EH (cell line): Measurements from ENCODE around the gene EMC7.
A peak's percentile ranks its signal among the peaks of the same experiment; 100 is the strongest.
"Not testable (repeated sequence)": the region's sequence is repeated elsewhere in the genome, so short reads cannot be mapped to it uniquely, and the experiment has no call there.

Experiments
- DNase-seq: peaks from one replicate; pipeline ENCODE4 v3.0.0-alpha.2; 2015; ENCODE audit warnings: low read depth

EMC7 gene

DNA sequence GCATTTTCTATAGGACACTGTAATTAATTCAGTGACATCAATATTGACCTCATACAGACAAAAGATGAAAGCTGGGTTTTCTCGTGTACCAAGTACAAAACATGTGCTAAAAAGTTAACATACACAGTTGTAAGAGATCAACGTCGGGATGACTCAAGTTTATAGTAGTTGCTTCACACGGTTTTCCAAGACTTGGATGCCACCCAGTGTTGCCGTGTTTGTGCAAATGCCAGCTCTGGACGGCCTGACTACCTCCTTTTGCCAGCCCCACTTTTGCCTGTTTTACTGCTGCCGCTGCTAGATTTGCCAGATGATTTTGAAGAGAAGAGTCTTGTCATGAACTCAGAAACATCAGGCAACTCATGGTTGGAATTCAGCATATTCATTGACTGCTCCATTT lies 17.6 kb downstream of the EMC7 start:
- peak; percentile 81 for DNase-seq

DNA sequence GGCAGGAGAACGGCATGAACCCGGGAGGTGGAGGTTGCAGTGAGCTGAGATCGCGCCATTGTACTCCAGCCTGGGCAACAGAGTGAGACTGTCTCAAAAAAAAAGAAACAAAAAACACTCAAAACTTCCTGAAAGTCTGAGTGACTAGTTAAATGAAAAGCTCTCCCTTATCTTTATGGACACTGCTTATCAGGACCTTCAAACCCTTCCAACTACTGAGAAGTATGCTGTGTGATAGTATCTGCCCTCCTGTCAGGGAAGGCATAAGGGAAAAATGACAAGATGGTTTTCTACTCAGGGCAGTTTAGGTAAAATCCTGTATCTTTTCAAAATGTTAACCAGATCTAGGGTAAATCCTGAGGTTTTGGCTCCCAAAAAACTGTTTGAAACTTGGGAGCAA lies 21.8 kb downstream of the EMC7 start:
- no peak for DNase-seq

DNA sequence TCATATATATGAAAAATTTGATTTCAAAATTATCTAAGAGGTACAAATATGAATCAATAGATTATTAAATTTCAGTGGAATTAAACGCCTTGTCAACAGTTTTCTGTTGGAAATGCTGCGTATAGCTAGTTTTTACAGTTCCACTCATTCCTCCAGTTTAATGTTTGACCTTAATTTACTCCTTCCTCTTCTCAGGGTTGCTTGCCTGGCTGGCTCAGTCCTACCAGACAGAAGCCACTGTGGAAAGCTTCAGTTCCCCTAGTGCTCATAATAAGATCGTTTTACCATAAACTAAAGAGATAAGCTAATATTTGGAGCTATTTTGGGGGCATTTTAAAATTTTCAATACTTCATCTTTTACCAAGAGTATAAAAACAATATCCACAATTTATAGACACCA lies 22.8 kb downstream of the EMC7 start:
- no peak for DNase-seq

DNA sequence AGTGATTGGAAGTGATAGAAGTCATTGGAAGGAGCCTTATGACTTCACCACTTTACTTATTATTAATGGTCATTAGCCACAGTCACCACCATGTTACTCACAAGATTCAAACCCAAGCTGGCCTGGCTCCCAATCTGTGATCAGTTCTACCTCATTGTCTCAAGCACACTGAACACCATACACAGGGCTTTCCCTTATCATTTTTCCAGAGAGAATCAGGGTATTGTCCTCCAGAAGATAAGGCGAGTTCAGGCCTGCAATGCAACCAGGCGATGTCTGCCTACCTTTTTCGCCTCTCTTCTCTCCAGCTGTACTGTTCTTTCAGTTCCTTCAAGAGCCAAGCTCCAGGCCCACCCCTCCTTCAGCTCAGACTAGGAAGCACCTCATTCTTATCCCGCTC lies 24.9 kb downstream of the EMC7 start:
- no peak for DNase-seq

DNA sequence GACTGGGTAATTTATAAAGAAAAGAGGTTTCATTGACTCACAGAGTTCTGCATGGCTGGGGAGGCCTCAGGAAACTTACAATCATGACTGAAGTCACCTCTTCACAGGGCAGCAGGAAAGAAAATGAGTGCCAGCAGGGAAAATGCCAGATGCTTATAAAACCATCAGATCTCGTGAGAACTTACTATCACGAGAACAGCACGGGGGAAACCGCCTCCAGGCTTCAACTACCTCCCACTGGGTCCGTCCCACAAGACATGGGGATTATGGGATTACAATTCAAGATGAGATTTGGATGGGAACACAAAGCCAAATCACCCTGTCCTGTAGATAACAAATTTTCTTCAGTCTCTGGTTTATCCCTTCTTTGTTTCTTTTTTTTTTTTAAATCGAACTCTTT lies 31.7 kb downstream of the EMC7 start:
- DNase-seq = no peak

DNA sequence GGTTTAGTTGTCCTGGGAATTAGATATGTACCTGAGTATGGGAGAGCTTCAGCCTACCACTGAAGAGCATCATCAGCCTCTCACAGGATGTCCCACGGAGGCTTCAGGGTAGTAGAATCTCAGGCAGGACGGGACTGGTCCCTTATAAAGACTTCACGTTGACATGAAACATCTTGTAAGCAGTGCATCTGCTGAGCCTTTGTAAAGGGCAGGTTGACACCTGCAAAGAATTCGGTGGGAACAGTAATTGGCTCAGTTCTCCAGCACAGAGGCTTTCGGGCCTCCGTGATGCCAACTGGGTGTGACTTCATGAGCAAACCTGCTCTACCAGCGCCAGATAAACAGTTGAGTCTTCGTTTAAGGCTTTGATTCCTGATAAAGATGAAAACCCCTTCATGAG lies 35.7 kb downstream of the EMC7 start:
- DNase-seq = no peak

DNA sequence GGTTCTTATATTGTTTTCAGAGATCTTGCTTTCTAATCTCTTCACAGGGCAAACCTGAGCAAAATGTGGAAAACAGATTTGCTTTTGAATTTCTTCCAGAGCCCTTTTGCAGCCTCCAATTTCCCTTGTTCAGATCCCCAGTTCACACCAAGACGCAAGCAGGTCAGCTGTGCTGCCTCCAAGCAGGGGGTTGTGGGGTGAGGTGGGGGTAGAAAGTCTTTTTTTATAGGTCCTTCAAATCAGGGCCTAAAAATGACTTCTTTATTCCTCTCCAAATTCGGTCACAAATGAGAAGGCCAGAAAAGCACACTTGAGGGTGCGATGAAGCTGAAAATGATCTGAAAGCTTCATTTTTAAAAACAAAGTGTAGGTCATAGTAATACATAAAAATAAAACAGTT lies 36.4 kb downstream of the EMC7 start:
- no peak for DNase-seq

DNA sequence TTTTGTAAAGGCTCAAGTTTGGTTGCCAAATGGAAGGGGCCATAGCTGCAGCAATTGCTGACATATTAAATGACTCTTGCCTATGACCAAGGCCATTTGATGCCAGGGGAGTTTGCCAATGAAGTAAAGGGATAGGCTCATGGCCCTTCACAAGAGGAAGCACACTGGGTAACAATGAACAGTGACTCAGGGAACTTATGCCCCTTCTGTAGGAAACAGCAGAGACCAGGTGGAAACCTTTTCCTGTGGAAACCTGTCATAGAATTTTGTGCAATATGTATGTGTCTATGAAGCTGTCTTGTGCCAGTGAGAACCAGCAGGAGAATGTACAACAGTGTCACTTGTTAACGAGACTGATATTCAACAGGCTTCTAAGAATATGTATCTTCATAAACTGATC lies 37.2 kb downstream of the EMC7 start:
- DNase-seq = no peak

DNA sequence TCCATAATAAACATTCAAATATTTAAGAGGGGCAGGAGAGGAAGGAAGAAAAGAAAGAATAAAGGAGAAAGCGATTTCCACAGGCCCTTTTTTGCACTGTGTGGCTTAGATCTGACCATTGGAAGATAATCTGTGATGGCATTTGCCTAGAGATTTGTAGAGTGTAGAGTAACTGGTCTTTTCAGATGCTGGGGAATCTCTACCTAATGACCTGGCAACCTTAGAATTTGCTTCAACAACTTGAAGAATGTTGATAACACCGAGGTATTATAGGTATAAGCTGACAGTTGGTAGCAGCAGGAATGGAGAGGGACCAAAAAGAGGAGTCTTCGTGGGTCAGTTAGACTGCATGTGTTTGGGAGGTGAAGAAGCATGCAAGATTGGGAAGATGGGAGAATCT lies 41.7 kb downstream of the EMC7 start:
- DNase-seq = no peak

DNA sequence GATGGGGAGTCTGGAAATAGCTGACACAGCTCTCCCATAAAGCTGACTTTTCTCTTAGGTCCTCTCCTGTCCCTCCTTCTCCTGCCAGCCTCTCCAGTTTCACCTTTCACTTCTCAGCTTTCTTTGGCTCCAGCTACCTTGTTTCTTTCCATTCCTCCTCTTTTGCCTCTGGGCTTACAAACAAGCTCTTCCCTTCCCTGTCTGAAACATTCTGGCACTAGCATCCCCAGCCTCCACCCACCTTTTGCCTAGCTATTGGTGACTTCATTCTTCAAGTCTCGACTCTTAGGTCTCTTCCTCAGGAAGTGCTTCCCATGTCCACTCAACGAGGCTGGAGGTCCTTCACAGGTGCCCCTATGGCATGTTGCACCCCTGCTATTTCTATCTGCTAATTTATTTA lies 42.2 kb downstream of the EMC7 start:
- no peak for DNase-seq

DNA sequence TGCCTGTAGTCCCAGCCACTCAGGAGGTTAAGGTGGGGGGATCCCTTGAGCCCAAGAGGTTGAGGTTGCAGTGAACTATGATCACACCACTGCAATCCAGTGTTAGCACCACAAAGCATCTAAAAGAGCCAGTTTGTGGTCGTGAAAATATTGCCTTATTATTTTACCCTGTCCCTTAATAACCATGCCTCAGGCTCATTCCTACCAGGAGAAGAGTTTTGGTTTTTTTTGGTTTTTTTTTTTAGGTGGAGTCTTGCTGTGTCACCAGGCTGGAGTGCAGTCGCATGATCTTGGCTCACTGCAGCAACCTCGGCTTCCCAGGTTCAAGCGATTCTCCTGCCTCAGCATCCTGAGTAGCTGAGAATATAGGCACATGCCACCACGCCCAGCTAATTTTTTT lies 44.8 kb downstream of the EMC7 start:
- DNase-seq = peak; percentile 82

DNA sequence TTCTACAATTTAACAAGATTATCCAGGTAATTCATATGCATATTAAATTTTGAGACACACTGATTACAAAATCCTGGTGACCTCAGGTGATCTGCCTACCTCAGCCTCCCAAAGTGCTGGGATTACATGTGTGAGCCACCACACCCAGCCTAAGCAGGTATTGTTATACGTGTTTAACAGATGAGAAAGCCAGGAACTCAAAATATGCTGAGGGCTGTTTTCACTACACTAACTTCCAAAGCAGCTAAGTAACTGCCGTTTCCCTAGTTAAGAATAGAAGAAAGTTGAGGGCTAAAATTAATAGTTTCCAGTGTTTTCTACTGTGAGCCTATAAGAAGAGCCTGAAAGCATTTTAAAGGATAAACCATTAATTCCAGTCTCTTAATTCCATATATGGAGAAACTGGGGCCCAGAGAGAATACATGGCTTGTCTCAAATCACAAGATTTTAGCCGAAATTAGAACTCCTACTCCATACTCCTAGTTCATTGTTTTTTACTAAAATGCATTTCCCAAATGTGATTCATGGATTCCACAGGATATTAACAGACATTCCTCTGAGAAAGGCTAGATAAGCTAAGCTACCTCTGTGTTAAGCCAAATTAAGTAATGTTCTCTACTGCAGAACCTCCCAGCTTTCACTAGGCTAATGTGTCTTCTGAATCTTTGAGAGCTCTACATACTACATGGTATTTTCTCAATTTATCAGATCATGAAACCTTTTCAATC lies 45.6 kb downstream of the EMC7 start:
- DNase-seq = peak; percentile 94

DNA sequence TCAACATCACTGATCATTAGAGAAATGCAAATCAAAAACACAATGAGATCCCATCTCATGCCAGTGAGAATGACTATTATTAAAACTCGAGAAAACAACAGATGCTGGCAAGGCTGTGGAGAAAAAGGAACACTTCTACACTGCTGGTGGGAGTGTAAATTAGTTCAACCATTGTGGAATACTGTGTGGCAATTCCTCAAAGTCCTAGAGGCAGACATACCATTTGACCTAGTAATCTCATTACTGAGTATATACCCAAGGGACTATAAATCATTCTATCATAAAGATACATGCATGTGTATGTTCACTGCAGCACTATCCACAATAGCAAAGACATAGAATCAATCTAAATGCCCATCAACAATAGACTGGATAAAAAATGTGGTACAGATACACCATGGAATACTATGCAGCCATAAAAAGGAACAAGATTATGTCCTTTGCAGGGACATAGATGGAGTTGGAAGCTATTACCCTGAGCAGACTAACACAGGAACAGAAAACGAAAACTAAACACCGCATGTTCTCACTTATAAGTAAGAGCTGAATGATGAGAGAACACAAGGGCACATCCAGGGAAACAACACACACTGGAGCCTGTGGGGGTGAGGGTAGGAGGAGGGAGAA lies 47.5 kb downstream of the EMC7 start:
- no peak for DNase-seq

DNA sequence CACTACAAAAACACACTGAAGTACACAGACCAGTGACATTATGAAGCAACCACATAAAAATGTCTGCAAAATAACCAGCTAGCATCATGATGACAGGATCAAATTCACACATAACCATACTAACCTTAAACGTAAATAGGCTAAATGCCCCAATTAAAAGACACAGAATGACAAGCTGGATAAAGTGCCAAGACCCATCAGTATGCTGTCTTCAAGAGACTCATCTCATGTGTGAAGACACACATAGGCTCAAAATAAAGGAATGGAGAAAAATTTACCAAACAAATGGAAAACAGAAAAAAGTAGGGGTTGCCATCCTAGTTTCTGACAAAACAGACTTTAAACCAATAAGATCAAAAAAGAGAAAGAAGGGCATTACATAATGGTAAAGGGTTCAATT lies 51.3 kb downstream of the EMC7 start:
- DNase-seq = not testable (repeated sequence)

DNA sequence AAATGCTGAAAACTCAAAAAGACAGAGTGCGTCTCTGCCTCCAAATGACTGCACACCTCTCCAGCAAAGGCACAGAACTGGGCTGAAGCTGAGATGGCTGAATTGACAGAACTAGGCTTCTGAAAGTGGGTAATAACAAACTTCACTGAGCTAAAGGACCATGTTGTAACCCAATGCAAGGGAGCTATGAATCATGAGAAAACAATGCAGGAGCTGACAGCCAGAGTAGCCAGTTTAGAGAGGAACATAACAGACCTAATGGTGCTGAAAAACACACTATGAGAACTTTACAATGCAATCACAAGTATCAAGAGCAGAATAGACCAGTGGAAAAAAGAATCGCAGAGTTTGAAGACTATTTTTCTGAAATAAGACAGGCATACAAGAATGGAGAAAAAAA lies 52.5 kb downstream of the EMC7 start:
- peak; percentile 85 for DNase-seq

DNA sequence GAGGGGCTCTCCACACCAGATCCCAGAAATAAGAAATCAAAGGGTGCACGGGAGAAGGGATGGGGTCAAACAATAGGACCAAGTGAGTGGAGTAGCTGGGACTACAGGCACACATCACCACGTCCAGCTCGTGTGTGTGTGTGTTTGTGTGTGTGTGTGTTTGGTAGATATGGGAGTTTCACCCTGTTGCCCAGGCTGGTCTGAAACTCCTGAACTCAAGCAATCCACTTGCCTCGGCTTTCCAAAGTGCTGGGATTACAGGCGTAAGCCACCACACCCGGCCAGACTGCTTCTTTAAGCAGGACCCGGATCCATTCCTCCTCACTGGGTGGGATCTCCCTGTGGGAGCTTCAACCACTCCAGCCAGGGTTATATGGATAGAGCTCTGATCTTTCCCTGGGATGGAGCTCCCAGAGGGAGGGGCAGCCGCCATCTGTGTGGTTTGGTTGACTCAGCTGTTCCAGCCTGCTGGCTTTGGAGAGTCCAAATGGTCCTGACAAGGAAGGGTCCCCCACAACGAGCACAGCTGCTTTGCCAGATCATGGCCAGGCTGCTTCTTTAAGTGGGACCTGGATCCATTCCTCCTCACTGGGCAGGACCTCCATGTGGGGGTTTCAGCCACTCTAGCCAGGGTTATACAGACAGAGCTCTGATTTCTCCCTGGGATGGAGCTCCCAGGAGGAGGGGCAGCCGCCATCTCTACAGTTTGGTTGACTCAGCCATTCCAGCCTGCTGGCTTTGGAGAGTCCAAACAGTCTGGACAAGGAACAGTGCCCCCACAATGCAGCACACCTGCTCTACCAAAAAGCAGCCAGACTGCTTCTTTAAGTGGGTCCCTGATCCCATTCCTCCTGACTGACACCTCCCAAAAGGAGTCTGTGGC lies 53.5 kb downstream of the EMC7 start:
- DNase-seq = peak; percentile 30

DNA sequence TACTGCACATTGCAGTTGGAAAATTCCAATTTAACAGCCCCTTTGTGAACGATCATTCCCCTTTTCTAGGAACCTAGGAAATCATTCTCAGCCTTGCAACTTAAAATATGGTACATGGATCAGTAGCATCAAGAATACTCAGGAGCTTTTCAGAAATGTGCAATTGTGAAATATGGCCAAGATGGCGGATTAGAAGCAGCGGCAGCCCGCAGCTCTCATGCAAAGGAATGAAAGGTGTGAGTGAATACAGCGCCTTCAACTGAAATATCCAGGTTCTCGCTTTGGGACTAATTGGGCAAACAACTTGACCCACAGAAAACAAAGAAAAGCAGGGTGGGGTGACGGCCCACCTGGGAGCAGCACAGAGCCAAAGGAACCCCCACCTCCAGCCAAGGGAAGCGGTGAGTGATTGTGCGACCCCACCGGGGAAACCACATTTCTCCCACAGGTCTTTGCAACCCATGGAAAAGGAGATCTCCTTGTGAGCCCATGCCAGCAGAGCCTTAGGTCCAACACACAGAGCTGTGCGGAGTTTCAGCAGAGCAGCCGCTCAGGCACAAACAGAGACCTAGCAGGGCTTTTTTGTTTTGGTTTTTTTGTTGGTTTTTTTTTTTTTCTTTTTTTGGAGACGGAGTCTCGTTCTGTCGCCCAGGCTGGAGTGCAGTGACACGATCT lies 55.1 kb downstream of the EMC7 start:
- DNase-seq = no peak

DNA sequence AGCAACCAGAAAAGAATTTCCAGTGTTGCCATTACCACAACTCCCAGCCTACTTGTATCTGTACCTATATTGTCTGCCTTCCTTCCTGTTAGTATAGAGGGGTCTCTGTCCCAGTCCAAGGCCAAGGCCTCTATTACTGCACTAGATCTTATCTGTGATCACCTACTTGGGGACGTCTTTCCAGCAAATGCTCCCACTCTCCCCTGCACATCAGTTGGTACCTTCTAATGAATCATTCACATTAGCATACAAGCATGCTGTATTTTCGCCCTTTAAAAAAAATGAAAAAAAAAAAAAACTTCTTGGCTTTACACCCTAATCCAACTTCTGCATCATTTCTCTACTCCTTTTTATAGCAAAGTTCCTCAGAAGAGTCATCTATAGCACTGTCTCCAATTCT lies 57.8 kb downstream of the EMC7 start:
- no peak for DNase-seq

DNA sequence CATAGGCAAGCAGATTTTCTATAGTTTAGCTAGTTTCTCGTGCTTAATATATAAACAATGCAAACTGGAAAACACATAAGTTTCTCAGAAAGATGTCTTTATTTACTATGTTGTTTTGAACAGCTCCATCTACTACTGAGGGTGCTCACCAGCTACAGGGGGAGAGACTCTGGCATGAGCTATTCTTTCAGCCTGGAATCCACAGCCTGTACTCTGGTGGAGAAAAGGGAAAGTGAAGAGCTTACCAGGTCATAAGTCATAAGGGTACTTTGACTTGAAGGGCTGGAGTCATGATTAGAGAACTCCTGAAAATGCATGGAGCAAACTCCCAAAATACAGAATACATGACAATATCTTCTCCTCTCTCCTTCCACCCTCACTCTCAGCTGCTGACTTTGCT lies 58.3 kb downstream of the EMC7 start:
- no peak for DNase-seq

DNA sequence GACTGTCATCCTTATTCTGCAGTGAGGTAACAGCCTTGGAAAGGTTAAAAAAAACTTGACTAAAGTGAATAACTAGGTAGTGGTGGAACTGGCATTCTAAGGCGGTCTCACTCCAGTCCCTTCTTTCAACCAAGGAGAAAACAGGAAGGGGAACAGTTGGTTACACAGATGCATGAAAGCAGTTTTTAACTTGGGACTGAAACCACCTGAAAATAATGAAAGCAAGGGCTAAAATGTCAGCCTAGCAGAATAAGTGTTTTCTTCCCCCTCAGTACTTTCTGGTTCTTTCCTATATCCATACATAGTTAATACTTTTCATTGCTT lies 61.9 kb downstream of the EMC7 start:
- no peak for DNase-seq

DNA sequence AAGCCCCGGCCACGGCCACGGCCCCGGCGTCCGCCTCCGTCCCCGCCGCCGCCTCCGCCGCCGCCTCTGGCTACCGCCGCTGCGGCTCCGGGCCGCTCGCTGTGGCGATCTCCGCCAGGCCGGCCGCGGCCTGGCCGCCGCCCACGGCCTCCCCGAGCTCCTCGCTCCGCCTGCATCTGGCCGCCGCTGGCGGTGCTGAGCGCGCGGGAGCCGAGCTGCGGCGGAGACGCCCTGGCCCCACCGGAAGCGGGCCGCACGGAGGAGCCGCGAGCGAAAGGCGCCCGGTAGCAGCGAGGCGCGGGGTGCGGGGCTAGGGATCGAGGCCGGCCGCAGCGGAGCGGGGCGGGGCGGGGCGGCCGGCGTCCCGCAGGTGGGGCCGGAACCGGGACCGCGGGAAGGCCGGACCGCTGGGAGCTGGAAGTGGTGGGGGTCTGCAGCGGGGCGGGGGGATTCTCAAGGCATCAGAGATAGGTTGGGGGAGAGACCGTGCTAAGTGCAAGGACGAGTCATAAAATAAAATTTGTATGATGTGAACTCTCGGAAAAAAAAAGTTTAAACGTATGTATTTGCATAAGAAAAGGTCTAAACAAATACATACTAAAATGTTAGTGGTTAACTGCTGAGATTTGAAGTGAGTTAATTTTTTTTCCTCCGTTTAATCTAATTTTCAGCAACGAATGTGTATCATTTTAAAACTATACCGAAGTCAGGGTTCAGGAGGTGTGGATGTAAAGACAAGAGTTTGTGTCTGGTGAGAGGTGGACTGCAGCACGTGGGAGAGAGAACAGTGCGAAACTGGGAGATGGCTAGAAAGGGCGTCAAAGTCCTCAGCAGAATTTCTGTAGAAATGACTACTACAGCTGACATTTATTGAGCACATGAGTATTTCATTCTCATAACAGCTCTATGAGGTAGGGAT lies 62.5 kb downstream of the EMC7 start, which contains the start of gene AVEN:
Gene AVEN, minus strand, starts transcription at position 334 of the 919 bp plus-strand sequence. Its CDS starts 158 bp downstream, at position 176.
- DNase-seq = peak; percentile 67
